ENCODE measurements around the gene NCMAP. TPM values are rescaled to one million over a fixed set of nuclear protein-coding genes. Genes with fewer than 3 reads are reported as not detected.

NCMAP gene, protein sequence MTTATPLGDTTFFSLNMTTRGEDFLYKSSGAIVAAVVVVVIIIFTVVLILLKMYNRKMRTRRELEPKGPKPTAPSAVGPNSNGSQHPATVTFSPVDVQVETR
- total RNA-seq = 1 to 10 TPM; 2.0 to 7.7 TPM

DNA sequence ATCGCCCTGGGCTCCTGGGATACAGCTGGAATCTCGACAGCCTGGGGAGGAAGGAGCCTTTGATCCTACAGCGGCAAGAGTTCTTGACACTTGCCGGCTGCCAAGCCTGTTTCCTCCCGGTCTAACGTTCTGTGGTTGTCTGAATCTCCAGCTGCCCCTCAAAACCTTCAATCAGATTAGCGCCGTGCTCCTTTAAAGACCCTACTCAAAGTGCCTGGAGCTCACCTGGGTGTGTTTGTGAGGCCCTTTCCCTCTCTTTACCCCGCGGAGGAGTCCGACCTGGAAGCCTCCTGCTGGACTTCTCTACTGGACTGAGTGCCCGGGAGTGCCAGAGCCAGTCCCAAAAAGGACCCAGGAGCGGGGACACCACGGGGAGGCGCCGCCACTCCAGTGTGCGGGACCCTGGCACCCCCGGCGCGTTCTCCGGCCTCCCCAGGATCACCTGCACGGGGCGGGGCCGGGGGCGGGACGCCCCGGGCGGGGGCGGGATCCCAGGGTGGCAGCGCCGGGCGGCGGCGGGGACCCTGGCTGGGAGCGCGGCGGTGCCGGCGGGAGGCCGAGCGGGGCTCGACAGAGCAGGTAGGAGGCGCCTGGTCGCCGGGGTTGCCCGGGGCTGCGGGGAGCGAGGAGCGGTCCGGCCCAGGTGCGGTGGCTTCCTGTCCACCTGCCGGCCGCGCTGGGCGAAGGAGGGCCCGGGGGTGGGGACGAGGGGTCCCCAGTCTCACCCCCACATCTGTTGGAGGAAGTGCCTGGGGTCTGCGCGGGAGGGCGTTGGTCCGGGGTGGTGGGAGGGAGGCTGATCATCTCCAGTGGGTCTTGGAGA is at the start of gene NCMAP:
NCMAP (plus strand) TSS at position 497 of the 823 bp plus-strand sequence. CDS start 39,344 bp downstream, outside the sequence.
- WGBS = 3% methylated on average over 18 of the region's 61 CpGs
- peak within 1 kb of the TSS; percentile 38 to 47 for H3K4me3 ChIP-seq
- H3K9me3 ChIP-seq = no peaks in the 10 kb centered on the region
- peak; percentile 56 for DNase-seq (ENCODE audit: low spot score)
- peak within 1 kb of the TSS; percentile 65 to 70 for H3K27ac ChIP-seq
- H3K27me3 ChIP-seq (replicated peaks; ENCODE audit: insufficient read depth) = no peaks in the 10 kb centered on the region
- intact Hi-C loops (cut with DNase I) = no loop called here
- TF ChIP-seq POLR2AphosphoS5 (IDR thresholded peaks at IDR 0.05) (no peak), POLR2A (IDR thresholded peaks at IDR 0.05) (no peak)
- TF ChIP-seq, protein P1, sequence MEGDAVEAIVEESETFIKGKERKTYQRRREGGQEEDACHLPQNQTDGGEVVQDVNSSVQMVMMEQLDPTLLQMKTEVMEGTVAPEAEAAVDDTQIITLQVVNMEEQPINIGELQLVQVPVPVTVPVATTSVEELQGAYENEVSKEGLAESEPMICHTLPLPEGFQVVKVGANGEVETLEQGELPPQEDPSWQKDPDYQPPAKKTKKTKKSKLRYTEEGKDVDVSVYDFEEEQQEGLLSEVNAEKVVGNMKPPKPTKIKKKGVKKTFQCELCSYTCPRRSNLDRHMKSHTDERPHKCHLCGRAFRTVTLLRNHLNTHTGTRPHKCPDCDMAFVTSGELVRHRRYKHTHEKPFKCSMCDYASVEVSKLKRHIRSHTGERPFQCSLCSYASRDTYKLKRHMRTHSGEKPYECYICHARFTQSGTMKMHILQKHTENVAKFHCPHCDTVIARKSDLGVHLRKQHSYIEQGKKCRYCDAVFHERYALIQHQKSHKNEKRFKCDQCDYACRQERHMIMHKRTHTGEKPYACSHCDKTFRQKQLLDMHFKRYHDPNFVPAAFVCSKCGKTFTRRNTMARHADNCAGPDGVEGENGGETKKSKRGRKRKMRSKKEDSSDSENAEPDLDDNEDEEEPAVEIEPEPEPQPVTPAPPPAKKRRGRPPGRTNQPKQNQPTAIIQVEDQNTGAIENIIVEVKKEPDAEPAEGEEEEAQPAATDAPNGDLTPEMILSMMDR (IDR thresholded peaks at IDR 0.05) = peak in 1 of 4 experiments; percentile 33
- H3K4me1 ChIP-seq (replicated peaks) = no peaks in the 10 kb centered on the region
- H3K36me3 ChIP-seq = no peaks in the 10 kb centered on the region

DNA sequence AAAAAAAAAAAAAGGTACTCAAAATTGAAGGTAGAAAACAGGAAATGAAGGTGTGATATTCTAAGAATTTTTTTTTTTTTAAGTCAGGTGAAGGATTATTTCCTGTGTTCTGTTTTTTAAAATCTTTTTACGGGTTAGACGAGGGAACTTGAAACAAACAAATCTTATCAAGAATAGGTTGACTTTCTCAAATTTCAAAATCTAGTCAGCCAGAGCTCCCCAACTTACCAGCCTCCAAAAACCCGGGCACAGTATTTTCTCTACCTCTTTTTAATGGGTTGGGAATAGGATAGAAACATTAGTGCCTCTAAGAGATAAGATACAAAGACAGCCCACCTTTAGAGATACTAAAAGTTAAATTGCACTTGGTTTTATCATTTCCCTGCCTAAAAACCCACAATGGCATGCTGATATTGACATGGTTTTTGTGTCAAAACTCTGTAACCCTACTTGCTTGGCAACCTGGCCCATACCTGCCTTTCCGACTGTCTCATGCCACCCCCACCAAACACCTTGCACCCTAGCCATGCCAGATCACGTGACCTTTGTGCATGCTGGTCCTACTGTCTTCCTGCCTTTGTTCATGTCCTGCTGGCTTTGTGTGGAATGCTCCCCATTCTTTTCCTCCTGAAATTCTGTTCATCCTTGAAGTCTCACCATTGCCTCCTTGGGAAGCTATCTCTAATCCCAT is 49.1 kb upstream of the NCMAP start:
- no peaks in the 10 kb centered on the region for H3K27me3 ChIP-seq (replicated peaks; ENCODE audit: insufficient read depth)
- WGBS = 55% methylated on average over 5 of the region's 5 CpGs
- H3K4me3 ChIP-seq = peak overlapping the region in 1 of 2 donors; percentile 77
- TF ChIP-seq, protein P1 (IDR thresholded peaks at IDR 0.05) = no peak
- TF ChIP-seq POLR2A (IDR thresholded peaks at IDR 0.05) = no peak
- TF ChIP-seq POLR2AphosphoS5 (IDR thresholded peaks at IDR 0.05) = no peak
- H3K9me3 ChIP-seq = no peaks in the 10 kb centered on the region
- intact Hi-C loops (cut with DNase I) = no loop called here
- H3K36me3 ChIP-seq = no peaks in the 10 kb centered on the region
- H3K27ac ChIP-seq = peak overlapping the region; percentile 53 to 60
- DNase-seq (ENCODE audit: low spot score) = no peak
- H3K4me1 ChIP-seq (replicated peaks) = no peaks in the 10 kb centered on the region

DNA sequence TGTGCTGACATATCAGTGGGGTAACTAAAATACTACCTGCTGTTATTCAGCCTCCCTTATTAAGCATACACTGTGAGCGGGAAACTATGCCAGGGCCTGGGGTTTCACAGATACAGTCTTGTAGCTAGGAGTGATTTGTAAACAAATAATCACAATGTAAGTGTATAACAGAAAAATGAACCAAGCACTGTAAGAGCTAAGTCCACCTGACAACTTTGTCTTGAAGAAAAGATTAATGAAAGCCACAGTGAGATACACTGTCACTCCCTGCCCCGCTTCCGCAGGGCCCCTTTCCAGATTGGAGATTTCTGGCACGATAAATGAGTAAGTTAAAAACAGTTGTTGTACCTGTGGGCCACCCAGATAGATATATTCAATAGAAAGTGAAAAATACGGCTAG is 48.5 kb upstream of the NCMAP start:
- H3K4me1 ChIP-seq (replicated peaks) = no peaks in the 10 kb centered on the region
- WGBS = 60% methylated on average over 5 of the region's 5 CpGs
- TF ChIP-seq POLR2A (IDR thresholded peaks at IDR 0.05) (no peak), POLR2AphosphoS5 (IDR thresholded peaks at IDR 0.05) (no peak)
- TF ChIP-seq, protein P1 (IDR thresholded peaks at IDR 0.05) = no peak
- no peaks in the 10 kb centered on the region for H3K36me3 ChIP-seq
- no peaks in the 10 kb centered on the region for H3K27me3 ChIP-seq (replicated peaks; ENCODE audit: insufficient read depth)
- H3K9me3 ChIP-seq = no peaks in the 10 kb centered on the region
- H3K4me3 ChIP-seq = peak overlapping the region in 1 of 2 donors; percentile 17
- intact Hi-C loops (cut with DNase I) = no loop called here
- DNase-seq (ENCODE audit: low spot score) = no peak
- H3K27ac ChIP-seq = peak overlapping the region; percentile 53 to 60

DNA sequence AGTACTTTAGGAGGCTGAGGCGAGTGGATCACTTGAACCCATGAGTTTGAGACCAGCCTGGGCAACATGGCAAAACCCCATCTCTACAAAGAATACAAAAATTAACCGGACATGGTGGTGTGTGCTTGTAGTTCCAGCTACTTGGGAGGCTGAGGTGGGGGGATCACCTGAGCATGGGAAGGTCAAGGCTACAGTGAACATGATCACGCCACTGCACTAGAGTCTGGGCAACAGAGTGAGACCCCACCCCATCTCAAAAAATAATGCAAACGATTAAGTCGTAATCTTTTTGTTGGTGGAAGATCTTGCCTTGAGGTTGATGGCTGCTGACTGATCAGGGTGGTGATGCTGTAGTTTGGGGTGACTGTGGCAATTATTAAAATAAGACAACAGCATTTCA is 47.0 kb upstream of the NCMAP start:
- Histone ChIP-seq H3K4me1 (replicated peaks) (no peaks in the 10 kb centered on the region), H3K9me3 (no peaks in the 10 kb centered on the region), H3K27me3 (replicated peaks; ENCODE audit: insufficient read depth) (no peaks in the 10 kb centered on the region), H3K4me3 (no peak overlapping the region), H3K27ac (no peak overlapping the region), H3K36me3 (no peaks in the 10 kb centered on the region)
- DNase-seq (ENCODE audit: low spot score) = no peak
- 89% methylated on average over 5 of the region's 5 CpGs for WGBS
- TF ChIP-seq POLR2AphosphoS5 (IDR thresholded peaks at IDR 0.05) (no peak), POLR2A (IDR thresholded peaks at IDR 0.05) (no peak)
- TF ChIP-seq, protein P1 (IDR thresholded peaks at IDR 0.05) = no peak
- intact Hi-C loops (cut with DNase I) = no loop called here
